Keratinocyte (primary cell): ENCODE measurements around the gene NHERF2. TPM values are rescaled to one million over a fixed set of nuclear protein-coding genes. Genes with fewer than 3 reads are reported as not detected.
A peak's percentile ranks its signal among the peaks of the same experiment; 100 is the strongest.

Experiments
- DNase-seq: peaks from one replicate; pipeline ENCODE4 v3.0.0-alpha.2; 2011; ENCODE audit warnings: low read depth, missing footprints, low spot score
- FAIRE-seq: peaks from 2 replicates; lab custom pipeline; 2011; peaks lifted over from hg19 to GRCh38; lab: Jason Lieb, UNC
- H2AFZ ChIP-seq: 2 replicates; pipeline ENCODE4 v1.6.0; 2012; ENCODE audit warnings: low read length, control low read depth, inconsistent platforms; ENCODE audit not compliant: control insufficient read depth
- H3K27ac ChIP-seq: 2 replicates; pipeline ENCODE4 v1.5.1; 2011; ENCODE audit warnings: low read length; ENCODE audit not compliant: control insufficient read depth, insufficient read depth
- H3K27me3 ChIP-seq: 3 replicates; pipeline ENCODE4 v1.6.0; 2011; ENCODE audit warnings: low read length; ENCODE audit not compliant: control insufficient read depth, insufficient read depth; ENCODE audit errors: extremely low read depth
- H3K36me3 ChIP-seq, 2 experiments: 2 replicates in 1 of 2; 3 replicates in 1 of 2; pipeline ENCODE4 v1.5.1; 2011; ENCODE audit warnings: low read length in 2 of 2, mild to moderate bottlenecking in 1 of 2; ENCODE audit not compliant: control insufficient read depth in 2 of 2, insufficient read depth in 2 of 2; ENCODE audit errors: extremely low read depth in 1 of 2
- H3K4me1 ChIP-seq: 3 replicates; pipeline ENCODE4 v1.5.1; 2011; ENCODE audit warnings: low read length; ENCODE audit not compliant: control insufficient read depth, insufficient read depth; ENCODE audit errors: extremely low read depth
- H3K4me2 ChIP-seq: 3 replicates; pipeline ENCODE4 v1.6.0; 2011; ENCODE audit warnings: low read depth, low read length; ENCODE audit not compliant: control insufficient read depth, insufficient read depth; ENCODE audit errors: extremely low read depth
- H3K4me3 ChIP-seq, 3 experiments: fragments of 200-600 bp in 1 of 3; sonication (generic) in 1 of 3; 2 replicates in 2 of 3; 3 replicates in 1 of 3; pipeline ENCODE4 v1.5.1; 2011 to 2016; ENCODE audit warnings: low read length in 3 of 3, mild to moderate bottlenecking in 3 of 3, control low read depth in 2 of 3, inconsistent platforms in 1 of 3, low read depth in 1 of 3, mixed read lengths in 1 of 3, mixed run types in 1 of 3, moderate library complexity in 1 of 3; ENCODE audit not compliant: control insufficient read depth in 2 of 3, insufficient read depth in 2 of 3; ENCODE audit errors: extremely low read depth in 1 of 3
- H3K79me2 ChIP-seq: 2 replicates; pipeline ENCODE4 v1.6.0; 2012; ENCODE audit warnings: low read length; ENCODE audit not compliant: control insufficient read depth, insufficient read depth
- H3K9ac ChIP-seq: 3 replicates; pipeline ENCODE4 v1.6.0; 2011; ENCODE audit warnings: low read length; ENCODE audit not compliant: control insufficient read depth, insufficient read depth; ENCODE audit errors: extremely low read depth
- H3K9me1 ChIP-seq: 3 replicates; pipeline ENCODE4 v1.6.0; 2011; ENCODE audit warnings: low read length; ENCODE audit not compliant: control insufficient read depth, insufficient read depth; ENCODE audit errors: extremely low read depth
- H3K9me3 ChIP-seq: 2 replicates; pipeline ENCODE4 v1.5.1; 2012; ENCODE audit warnings: low read depth, low read length; ENCODE audit not compliant: control insufficient read depth
- H4K20me1 ChIP-seq: 3 replicates; pipeline ENCODE4 v1.6.0; 2011; ENCODE audit warnings: low read length; ENCODE audit not compliant: control insufficient read depth, insufficient read depth; ENCODE audit errors: extremely low read depth
- CTCF ChIP-seq, 3 experiments: IDR thresholded peaks in 1 of 3; conservative IDR thresholded peaks in 1 of 3; optimal IDR thresholded peaks in 1 of 3; 2 replicates in 2 of 3; 3 replicates in 1 of 3; pipeline versions ENCODE3 to v1.5.1; 2011; ENCODE audit warnings: low read length in 3 of 3, mild to moderate bottlenecking in 3 of 3, moderate library complexity in 2 of 3, control low read depth in 1 of 3, inconsistent platforms in 1 of 3; ENCODE audit not compliant: insufficient read depth in 2 of 3; ENCODE audit errors: extremely low read depth in 1 of 3
- EZH2 ChIP-seq: IDR thresholded peaks from one replicate; pipeline ENCODE4 v1.6.1; 2012; ENCODE audit warnings: inconsistent platforms, mild to moderate bottlenecking, low read length, moderate library complexity
- dilution Hi-C: fragments of 300-500 bp; cut with MboI; formaldehyde crosslinking; loops from one replicate; pipeline ENCODE4 v1.7.0; 2020; ENCODE audit warnings: low sequenced_read_pairs; ENCODE audit not compliant: extremely low pct_ligation_motif_present
- polyA plus RNA-seq, 5 experiments: library from polyadenylated mRNA; depleted of rRNA in 3 of 5; stranded (reverse) in 3 of 5; stranded (forward) in 1 of 5; unstranded in 1 of 5; fragments of >200 nt; gene quantifications; 1 replicate in 1 of 5; 2 replicates in 3 of 5; 3 replicates in 1 of 5; pipeline versions ENCODE4 v1.2.1 to v1.2.3, GENCODE V29; 2011 to 2012; ENCODE audit warnings: missing spikeins in 2 of 5, low read depth in 1 of 5, low replicate concordance in 1 of 5

The NHERF2 gene
- polyA plus RNA-seq, 1 donor (not counting 4 experiments of a cell fraction or from before 2014, with no cell fraction given) = 5.9 TPM

GRCh38 chr16:2046893-2047329 is 20.2 kb downstream of the NHERF2 start:
- Histone ChIP-seq H2AFZ (peak overlapping the region; percentile 78), H3K79me2 (peaks cover 12% of the 10 kb centered on the region), H3K27ac (no peak overlapping the region), H3K9me3 (no peaks in the 10 kb centered on the region), H3K27me3 (no peaks in the 10 kb centered on the region), H4K20me1 (no peaks in the 10 kb centered on the region), H3K9me1 (no peaks in the 10 kb centered on the region), H3K9ac (peak overlapping the region; percentile 82), H3K4me2 (peak overlapping the region; percentile 96), H3K4me3 (peak overlapping the region; percentile 77 to 89 (median 84)), H3K4me1 (peaks cover 12% of the 10 kb centered on the region), H3K36me3 (peaks cover under 1 to 4% of the 10 kb centered on the region in 2 experiments)
- dilution Hi-C loops = no loop called here
- DNase-seq = no peak
- no peak for FAIRE-seq
- no peak for TF ChIP-seq EZH2
- TF ChIP-seq CTCF (optimal IDR thresholded peaks at IDR 0.05 in 1 of 3, IDR thresholded peaks at IDR 0.05 in 1 of 3, conservative IDR thresholded peaks at IDR 0.05 in 1 of 3; ENCODE audit: extremely low read depth in 1 of 3, insufficient read depth in 2 of 3, low read length in 3 of 3) = no peak

GRCh38 chr16:2047330-2048115 is 20.8 kb downstream of the NHERF2 start, which contains the start of the genes NTHL1 and TSC2:
NTHL1 (minus strand) TSS chr16:2047834; CDS start chr16:2047823, 11 bp downstream.
TSC2 (plus strand) TSS chr16:2047985; CDS start chr16:2048616, 631 bp downstream.
- peak within 1 kb of the TSS; percentile 82 for H3K9ac ChIP-seq
- H3K4me1 ChIP-seq = peaks cover 12% of the 10 kb centered on the region
- H3K27ac ChIP-seq = peak within 1 kb of the TSS; percentile 8
- peaks cover 4 to 6% of the 10 kb centered on the region in 2 experiments for H3K36me3 ChIP-seq
- TF ChIP-seq EZH2 (no peak), CTCF (optimal IDR thresholded peaks at IDR 0.05 in 1 of 3, IDR thresholded peaks at IDR 0.05 in 1 of 3, conservative IDR thresholded peaks at IDR 0.05 in 1 of 3; ENCODE audit: extremely low read depth in 1 of 3, insufficient read depth in 2 of 3, low read length in 3 of 3) (peak in 2 of 3 experiments; percentile 9 to 61)
- dilution Hi-C loops = no loop called here
- no peaks in the 10 kb centered on the region for H3K27me3 ChIP-seq
- peak within 1 kb of the TSS; percentile 98 for H3K4me2 ChIP-seq
- FAIRE-seq (peak; percentile 74), DNase-seq (peak; percentile 77)
- H3K79me2 ChIP-seq = peaks cover 12% of the 10 kb centered on the region
- no peaks in the 10 kb centered on the region for H4K20me1 ChIP-seq
- peak within 1 kb of the TSS; percentile 77 to 89 (median 84) for H3K4me3 ChIP-seq
- no peaks in the 10 kb centered on the region for H3K9me3 ChIP-seq
- no peaks in the 10 kb centered on the region for H3K9me1 ChIP-seq
- peak within 1 kb of the TSS; percentile 78 for H2AFZ ChIP-seq
